GM21786 (cell line): ENCODE results near the gene SH2D3A.
"Not testable (repeated sequence)": the region's sequence is repeated elsewhere in the genome, so short reads cannot be mapped to it uniquely, and the experiment has no call there.

ENCODE experiments used
- ATAC-seq: cut with Tn5 transposase; IDR thresholded peaks from one replicate; pipeline ENCODE4 v1.9.1; 2021; ENCODE audit not compliant: unreplicated experiment

The SH2D3A gene

DNA sequence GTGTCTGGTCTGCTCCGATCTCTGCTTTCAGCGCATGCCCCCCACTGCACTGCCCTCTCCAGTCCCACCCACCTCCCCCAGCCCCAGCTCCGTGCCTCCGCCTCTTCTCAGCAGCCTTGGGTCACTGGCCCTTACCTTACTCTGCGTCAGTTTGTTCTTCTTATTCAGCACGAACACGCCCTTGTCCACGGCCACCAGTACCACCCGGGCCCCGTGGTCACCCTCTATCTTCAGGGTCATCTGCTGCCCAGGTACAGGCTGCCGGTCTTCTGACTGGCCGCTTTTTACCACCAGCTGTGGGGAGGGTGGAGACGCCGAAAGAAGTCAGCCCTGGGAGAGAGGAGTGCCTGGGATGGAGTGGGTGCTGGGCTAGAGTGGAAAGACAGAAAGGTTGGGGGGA lies 57.7 kb downstream of the SH2D3A start:
- ATAC-seq, result no peak

DNA sequence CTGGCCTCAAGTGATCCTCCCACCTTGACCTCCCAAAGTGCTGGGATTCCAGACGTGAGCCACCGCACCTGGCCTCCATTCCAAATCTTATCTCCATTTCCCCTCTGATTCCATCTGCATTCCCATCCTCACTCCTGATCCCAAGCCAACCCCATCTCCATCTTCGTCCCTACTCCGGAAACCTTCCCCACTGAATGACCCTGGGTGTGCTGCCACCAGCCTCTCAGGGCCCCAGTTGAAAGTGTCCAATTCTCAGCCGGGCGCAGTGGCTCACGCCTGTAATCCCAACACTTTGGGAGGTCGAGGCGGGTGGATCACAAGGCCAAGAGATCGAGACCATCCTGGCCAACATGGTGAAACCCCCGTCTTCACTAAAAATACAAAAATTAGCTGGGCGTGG lies 58.3 kb downstream of the SH2D3A start:
- ATAC-seq, result not testable (repeated sequence)

- ATAC-seq, result no peak
Observed at GRCh38 chr19:6708346-6708745, 58.9 kb downstream of the SH2D3A start.

GRCh38 chr19:6707658-6708018 lies 59.6 kb downstream of the SH2D3A start:
- no peak for ATAC-seq

DNA sequence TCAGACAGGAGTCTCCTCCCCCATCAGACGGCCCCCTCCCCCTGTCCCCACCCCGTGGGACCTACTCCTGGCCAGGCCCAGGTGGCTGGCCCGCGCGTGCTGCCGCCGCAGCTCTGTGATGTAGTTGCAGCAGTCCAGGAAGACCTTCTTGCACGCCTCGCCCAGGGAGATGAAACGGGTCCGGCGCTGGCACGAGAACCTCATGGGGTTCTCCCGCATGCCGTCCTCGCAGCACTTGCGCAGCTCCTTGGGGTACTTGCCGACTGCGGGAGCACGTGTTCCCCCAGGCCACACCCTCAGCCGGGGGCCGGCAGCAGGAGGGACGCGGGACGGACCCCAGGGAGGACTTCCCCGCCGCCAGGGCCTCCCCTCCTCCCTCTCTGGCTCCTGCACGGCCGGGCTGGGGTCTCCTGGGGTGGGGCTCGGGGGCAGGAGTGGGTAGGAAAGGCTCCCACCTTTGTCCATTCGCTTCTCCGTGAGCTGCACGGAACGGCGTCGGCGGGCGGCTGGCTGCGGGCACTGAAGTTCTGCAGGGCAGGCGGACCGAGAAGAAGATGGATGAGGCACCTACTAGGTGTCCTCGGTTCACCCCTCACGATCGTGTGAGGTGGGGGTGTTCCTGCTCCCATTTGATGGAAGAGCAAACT lies 60.1 kb downstream of the SH2D3A start:
- no peak for ATAC-seq

DNA sequence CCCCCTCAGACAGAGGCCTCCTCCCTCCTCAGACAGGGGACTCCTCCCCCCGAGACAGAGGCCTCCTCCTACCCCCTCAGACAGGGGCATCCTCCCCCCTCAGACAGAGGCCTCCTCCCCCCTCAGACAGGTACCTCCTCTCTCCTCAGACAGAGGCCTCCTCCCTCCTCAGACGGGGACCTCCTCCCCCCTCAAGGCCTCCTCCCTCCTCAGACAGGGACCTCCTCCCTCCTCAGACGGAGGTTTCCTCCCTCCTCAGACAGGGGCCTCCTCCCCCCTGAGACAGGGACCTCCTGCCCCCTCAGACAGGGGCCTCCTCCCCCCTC lies 60.6 kb downstream of the SH2D3A start:
- ATAC-seq, result no peak

DNA sequence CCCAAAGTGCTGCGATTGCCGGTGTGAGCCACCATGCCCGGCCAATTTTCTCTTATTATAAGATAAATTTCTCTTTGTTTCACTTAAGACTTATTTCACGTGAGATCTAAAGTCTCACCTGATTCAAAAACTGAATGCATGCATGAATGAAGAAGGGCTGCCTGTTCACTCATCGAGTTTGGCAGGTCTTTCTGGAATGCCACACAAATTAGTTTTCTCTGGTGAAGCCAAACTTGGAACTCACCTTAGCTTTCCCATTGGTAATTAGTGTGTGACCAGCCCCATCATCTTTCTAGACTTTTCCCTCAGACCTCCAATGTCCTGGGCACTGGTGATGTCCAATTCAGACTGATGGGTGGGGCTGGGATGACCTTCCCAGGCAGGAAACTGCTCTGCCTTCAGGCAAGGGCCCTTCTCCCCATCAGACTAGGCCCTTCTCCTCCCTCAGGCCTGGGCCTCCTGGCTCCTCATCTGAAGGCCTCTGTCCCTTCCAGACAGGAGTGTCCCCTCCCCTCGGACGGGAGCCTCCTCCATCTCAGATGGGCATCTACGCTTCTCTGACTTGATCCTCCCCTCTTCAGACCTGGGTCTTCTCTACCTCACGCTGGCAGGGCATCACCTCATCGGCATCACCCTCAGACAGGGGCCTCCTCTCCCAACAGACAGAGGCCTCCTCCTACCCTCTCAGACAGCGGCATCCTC lies 61.2 kb downstream of the SH2D3A start:
- no peak for ATAC-seq
